Mesendoderm (in vitro differentiated cells): ENCODE data around the gene ICA1.

Experiments
- DNase-seq: peaks from one replicate; pipeline ENCODE4 v3.0.0; 2013
- H2AK5ac ChIP-seq: 2 replicates; pipeline ENCODE4 v1.6.1; 2013; ENCODE audit warnings: low read length, inconsistent platforms
- H2BK120ac ChIP-seq: 2 replicates; pipeline ENCODE4 v1.6.1; 2013; ENCODE audit warnings: low read depth, mild to moderate bottlenecking, low read length, moderate library complexity, mixed read lengths
- H2BK15ac ChIP-seq: replicated peaks from 2 replicates; pipeline ENCODE4 v1.6.1; 2013; ENCODE audit warnings: low read depth, mild to moderate bottlenecking, moderate library complexity
- H2BK5ac ChIP-seq: 2 replicates; pipeline ENCODE4 v1.6.1; 2013; ENCODE audit warnings: low read length, inconsistent platforms
- H3K18ac ChIP-seq: 2 replicates; pipeline ENCODE4 v1.6.1; 2013; ENCODE audit warnings: mild to moderate bottlenecking, low read length, mixed read lengths
- H3K23ac ChIP-seq: one replicate; pipeline ENCODE4 v1.6.1; 2013; ENCODE audit warnings: low read length
- H3K27ac ChIP-seq: 2 replicates; pipeline ENCODE4 v1.5.1; 2013; ENCODE audit warnings: low read depth, mild to moderate bottlenecking, inconsistent platforms, low read length, moderate library complexity
- H3K27me3 ChIP-seq: 2 replicates; pipeline ENCODE4 v1.6.1; 2013; ENCODE audit warnings: low read length, control low read depth, mild to moderate bottlenecking, inconsistent platforms; ENCODE audit not compliant: insufficient read depth, poor library complexity
- H3K36me3 ChIP-seq: 2 replicates; pipeline ENCODE4 v1.6.1; 2013; ENCODE audit warnings: low read length, inconsistent platforms; ENCODE audit not compliant: control insufficient read depth, insufficient read depth
- H3K4ac ChIP-seq: one replicate; pipeline ENCODE4 v1.6.1; 2013; ENCODE audit warnings: low read depth, mild to moderate bottlenecking, low read length, moderate library complexity
- H3K4me1 ChIP-seq: 2 replicates; pipeline ENCODE4 v1.6.1; 2013; ENCODE audit warnings: low read depth, low read length, inconsistent platforms; ENCODE audit not compliant: control insufficient read depth
- H3K4me2 ChIP-seq: 2 replicates; pipeline ENCODE4 v1.6.1; 2013; ENCODE audit warnings: low read length
- H3K4me3 ChIP-seq: 2 replicates; pipeline ENCODE4 v1.5.1; 2013; ENCODE audit warnings: mild to moderate bottlenecking, low read length
- H3K56ac ChIP-seq: one replicate; pipeline ENCODE4 v1.6.1; 2013; ENCODE audit warnings: low read length
- H3K79me1 ChIP-seq: 2 replicates; pipeline ENCODE4 v1.6.1; 2013; ENCODE audit warnings: low read length, inconsistent platforms
- H3K79me2 ChIP-seq: 2 replicates; pipeline ENCODE4 v1.6.1; 2013; ENCODE audit warnings: mild to moderate bottlenecking, low read length; ENCODE audit not compliant: control insufficient read depth, insufficient read depth
- H3K9ac ChIP-seq: 2 replicates; pipeline ENCODE4 v1.6.1; 2013; ENCODE audit warnings: low read length, inconsistent platforms
- H4K5ac ChIP-seq: one replicate; pipeline ENCODE4 v1.6.1; 2013; ENCODE audit warnings: low read length
- H4K8ac ChIP-seq: one replicate; pipeline ENCODE4 v1.6.1; 2013; ENCODE audit warnings: low read depth, mild to moderate bottlenecking, control low read depth, low read length, moderate library complexity
- WGBS: extraction: QIAGEN DNeasy Blood & Tissue Kit; methylation state at CpG from one replicate; pipeline ENCODE4 v1.1.7; 2013; ENCODE audit warnings: low lambda C conversion rate, missing lambda C conversion rate; ENCODE audit not compliant: insufficient coverage; ENCODE audit errors: extremely low coverage; 5-methylcytosine and 5-hydroxymethylcytosine counted together

Gene ICA1

GRCh38 chr7:8129318-8129659 lies 132.7 kb downstream of the ICA1 start:
- H3K4me1 ChIP-seq = peaks cover 7% of the 10 kb centered on the region
- H3K79me2 ChIP-seq = no peaks in the 10 kb centered on the region
- no peak overlapping the region for H3K23ac ChIP-seq
- DNase-seq = no peak
- no peak overlapping the region for H2BK120ac ChIP-seq
- no peak overlapping the region for H3K18ac ChIP-seq
- H2BK15ac ChIP-seq = no peak overlapping the region
- no CpG with 5 or more reads among the region's 1 CpG for WGBS
- no peak overlapping the region for H4K8ac ChIP-seq
- no peaks in the 10 kb centered on the region for H3K27me3 ChIP-seq
- no peak overlapping the region for H3K56ac ChIP-seq
- H3K9ac ChIP-seq = no peak overlapping the region
- no peak overlapping the region for H3K4me2 ChIP-seq
- H2AK5ac ChIP-seq = no peak overlapping the region
- no peak overlapping the region for H3K4ac ChIP-seq
- H3K27ac ChIP-seq = no peak overlapping the region
- no peak overlapping the region for H4K5ac ChIP-seq
- H3K36me3 ChIP-seq = no peaks in the 10 kb centered on the region
- H2BK5ac ChIP-seq = no peak overlapping the region
- no peak overlapping the region for H3K4me3 ChIP-seq
- no peaks in the 10 kb centered on the region for H3K79me1 ChIP-seq

GRCh38 chr7:8128449-8129317 lies 133.3 kb downstream of the ICA1 start:
- Histone ChIP-seq H4K8ac (no peak overlapping the region), H2AK5ac (no peak overlapping the region), H3K4me3 (no peak overlapping the region), H3K4me2 (no peak overlapping the region), H3K23ac (no peak overlapping the region), H3K79me2 (no peaks in the 10 kb centered on the region), H3K27ac (no peak overlapping the region), H3K18ac (no peak overlapping the region), H3K79me1 (no peaks in the 10 kb centered on the region), H4K5ac (no peak overlapping the region), H2BK15ac (no peak overlapping the region), H2BK120ac (no peak overlapping the region), H3K56ac (no peak overlapping the region), H3K4ac (no peak overlapping the region), H2BK5ac (no peak overlapping the region), H3K36me3 (no peaks in the 10 kb centered on the region), H3K9ac (no peak overlapping the region), H3K27me3 (no peaks in the 10 kb centered on the region), H3K4me1 (peaks cover 7% of the 10 kb centered on the region)
- no CpG with 5 or more reads among the region's 12 CpGs for WGBS
- no peak for DNase-seq

GRCh38 chr7:8126601-8127167 lies 135.3 kb downstream of the ICA1 start:
- Histone ChIP-seq H4K5ac (no peak overlapping the region), H4K8ac (no peak overlapping the region), H3K27ac (no peak overlapping the region), H3K23ac (no peak overlapping the region), H2BK15ac (no peak overlapping the region), H3K79me2 (no peaks in the 10 kb centered on the region), H2BK5ac (no peak overlapping the region), H3K56ac (no peak overlapping the region), H3K4me3 (no peak overlapping the region), H3K79me1 (no peaks in the 10 kb centered on the region), H3K4me2 (no peak overlapping the region), H3K27me3 (no peaks in the 10 kb centered on the region), H2BK120ac (no peak overlapping the region), H3K36me3 (no peaks in the 10 kb centered on the region), H3K4ac (no peak overlapping the region), H3K18ac (no peak overlapping the region), H3K9ac (no peak overlapping the region), H2AK5ac (no peak overlapping the region), H3K4me1 (peaks cover 4% of the 10 kb centered on the region)
- no peak for DNase-seq
- WGBS = no CpG with 5 or more reads among the region's 2 CpGs

- no peak for DNase-seq
Measured at GRCh38 chr7:8125680-8126444, 136.1 kb downstream of the ICA1 start.

GRCh38 chr7:8121243-8121642 lies 140.7 kb downstream of the ICA1 start:
- H2BK120ac ChIP-seq = no peak overlapping the region
- no peak overlapping the region for H2BK15ac ChIP-seq
- no peak overlapping the region for H2AK5ac ChIP-seq
- H3K4me3 ChIP-seq = no peak overlapping the region
- H3K79me2 ChIP-seq = no peaks in the 10 kb centered on the region
- H4K5ac ChIP-seq = no peak overlapping the region
- H3K36me3 ChIP-seq = no peaks in the 10 kb centered on the region
- H2BK5ac ChIP-seq = no peak overlapping the region
- H4K8ac ChIP-seq = no peak overlapping the region
- no peak overlapping the region for H3K18ac ChIP-seq
- no CpG with 5 or more reads among the region's 3 CpGs for WGBS
- H3K27ac ChIP-seq = no peak overlapping the region
- DNase-seq = no peak
- H3K79me1 ChIP-seq = no peaks in the 10 kb centered on the region
- no peak overlapping the region for H3K9ac ChIP-seq
- no peaks in the 10 kb centered on the region for H3K27me3 ChIP-seq
- H3K56ac ChIP-seq = no peak overlapping the region
- no peak overlapping the region for H3K4me2 ChIP-seq
- no peak overlapping the region for H3K4ac ChIP-seq
- peaks cover 4% of the 10 kb centered on the region for H3K4me1 ChIP-seq
- no peak overlapping the region for H3K23ac ChIP-seq

More at GRCh38 chr7:8125680-8126444, 136.1 kb downstream of the ICA1 start:
- Histone ChIP-seq H4K8ac (no peak overlapping the region), H3K4ac (no peak overlapping the region), H3K9ac (no peak overlapping the region), H3K79me2 (no peaks in the 10 kb centered on the region), H3K4me3 (no peak overlapping the region), H2AK5ac (no peak overlapping the region), H3K36me3 (no peaks in the 10 kb centered on the region), H3K4me1 (peaks cover 4% of the 10 kb centered on the region), H3K79me1 (no peaks in the 10 kb centered on the region), H2BK5ac (no peak overlapping the region), H3K4me2 (no peak overlapping the region), H3K18ac (no peak overlapping the region), H4K5ac (no peak overlapping the region), H2BK120ac (no peak overlapping the region), H3K27me3 (no peaks in the 10 kb centered on the region), H3K27ac (no peak overlapping the region), H3K23ac (no peak overlapping the region), H3K56ac (no peak overlapping the region), H2BK15ac (no peak overlapping the region)
- WGBS = no CpG with 5 or more reads among the region's 8 CpGs
